Suprapubic skin (tissue), 4 donors: Measurements from ENCODE around the gene SERINC5.

Experiments used
- CTCF ChIP-seq, 2 donors: fragments of 200-600 bp in 1 of 2; fragments of 450-650 bp in 1 of 2; sonication (generic) in 1 of 2; IDR thresholded peaks; one replicate each; pipeline ENCODE4 v1.5.1; 2016 to 2019; ENCODE audit warnings: antibody characterized with exemption in 2 of 2, mild to moderate bottlenecking in 1 of 2, moderate library complexity in 1 of 2
- EP300 ChIP-seq: sonication (generic); formaldehyde crosslinking; IDR thresholded peaks from one replicate; pipeline ENCODE4 v1.6.1; 2017; ENCODE audit warnings: antibody characterized with exemption
- POLR2A ChIP-seq, 2 donors: fragments of 450-650 bp; IDR thresholded peaks; one replicate each; pipeline ENCODE4 v1.6.1; 2017; ENCODE audit warnings: antibody characterized with exemption in 2 of 2, mild to moderate bottlenecking in 2 of 2, moderate library complexity in 2 of 2
- POLR2AphosphoS5 ChIP-seq, 3 donors: sonication (generic); formaldehyde crosslinking; IDR thresholded peaks; one replicate each; pipeline ENCODE4 v1.6.1; 2017; ENCODE audit warnings: antibody characterized with exemption in 3 of 3

GRCh38 chr5:80249901-80250300 is 5.9 kb downstream of the SERINC5 start:
- TF ChIP-seq EP300 (no peak), POLR2A (IDR thresholded peaks at IDR 0.05) (no peak), CTCF (IDR thresholded peaks at IDR 0.05) (no peak), POLR2AphosphoS5 (IDR thresholded peaks at IDR 0.05) (no peak)
